ENCODE measurements around the gene KIF1C.

Gene KIF1C

GRCh38 chr17:4997302-4998026, at the start of gene KIF1C, which contains the start of gene INCA1:
Gene KIF1C, plus strand, starts transcription at chr17:4997950. Its CDS starts 2,297 bp downstream, at chr17:5000247.
Gene INCA1, minus strand, starts transcription at chr17:4997522. Its CDS starts 3,085 bp downstream, at chr17:4994437.
- H3K4me3 ChIP-seq (replicated peaks; ENCODE audit: low read depth, low read length): peak within 1 kb of the TSS; percentile 96
- DNase-seq (ENCODE audit: extremely low read depth, insufficient read length): peak; percentile 91
- H3K27me3 ChIP-seq (replicated peaks; ENCODE audit: control insufficient read depth, insufficient read depth, low read length): no peaks in the 10 kb centered on the region
- peak; percentile 1 for TF ChIP-seq CTCF (IDR thresholded peaks at IDR 0.05; ENCODE audit: insufficient read depth, low read length, poor library complexity, severe bottlenecking)
- peaks cover 13% of the 10 kb centered on the region for H3K36me3 ChIP-seq (ENCODE audit: control insufficient read depth, insufficient read depth, low read length)

GRCh38 chr17:4948166-4948930, 49.4 kb upstream of the KIF1C start, which contains the start of gene PFN1:
Gene PFN1, minus strand, starts transcription at chr17:4948530. Its CDS starts 136 bp downstream, at chr17:4948394.
- H3K27me3 ChIP-seq (replicated peaks; ENCODE audit: control insufficient read depth, insufficient read depth, low read length): no peaks in the 10 kb centered on the region
- peak; percentile 91 for DNase-seq (ENCODE audit: extremely low read depth, insufficient read length)
- H3K36me3 ChIP-seq (ENCODE audit: control insufficient read depth, insufficient read depth, low read length): peaks cover 21% of the 10 kb centered on the region
- H3K4me3 ChIP-seq (replicated peaks; ENCODE audit: low read depth, low read length): peak within 1 kb of the TSS; percentile 100
- TF ChIP-seq CTCF (IDR thresholded peaks at IDR 0.05; ENCODE audit: insufficient read depth, low read length, poor library complexity, severe bottlenecking): no peak

GRCh38 chr17:4948931-4949320, 48.8 kb upstream of the KIF1C start:
- no peaks in the 10 kb centered on the region for H3K27me3 ChIP-seq (replicated peaks; ENCODE audit: control insufficient read depth, insufficient read depth, low read length)
- H3K36me3 ChIP-seq (ENCODE audit: control insufficient read depth, insufficient read depth, low read length): peaks cover 21% of the 10 kb centered on the region
- peak overlapping the region; percentile 100 for H3K4me3 ChIP-seq (replicated peaks; ENCODE audit: low read depth, low read length)
- TF ChIP-seq CTCF (IDR thresholded peaks at IDR 0.05; ENCODE audit: insufficient read depth, low read length, poor library complexity, severe bottlenecking): no peak
- peak; percentile 94 for DNase-seq (ENCODE audit: extremely low read depth, insufficient read length)

GRCh38 chr17:4949321-4950074, 48.3 kb upstream of the KIF1C start:
- Histone ChIP-seq H3K36me3 (ENCODE audit: control insufficient read depth, insufficient read depth, low read length) (peaks cover 20% of the 10 kb centered on the region), H3K27me3 (replicated peaks; ENCODE audit: control insufficient read depth, insufficient read depth, low read length) (no peaks in the 10 kb centered on the region), H3K4me3 (replicated peaks; ENCODE audit: low read depth, low read length) (peak overlapping the region; percentile 100)
- no peak for TF ChIP-seq CTCF (IDR thresholded peaks at IDR 0.05; ENCODE audit: insufficient read depth, low read length, poor library complexity, severe bottlenecking)
- DNase-seq (ENCODE audit: extremely low read depth, insufficient read length): peak; percentile 91

- Histone ChIP-seq H3K27me3 (replicated peaks; ENCODE audit: control insufficient read depth, insufficient read depth, low read length) (no peaks in the 10 kb centered on the region), H3K4me3 (replicated peaks; ENCODE audit: low read depth, low read length) (peak overlapping the region; percentile 100), H3K36me3 (ENCODE audit: control insufficient read depth, insufficient read depth, low read length) (peaks cover 16% of the 10 kb centered on the region)
- DNase-seq (ENCODE audit: extremely low read depth, insufficient read length): no peak
- no peak for TF ChIP-seq CTCF (IDR thresholded peaks at IDR 0.05; ENCODE audit: insufficient read depth, low read length, poor library complexity, severe bottlenecking)
These were observed 47.5 kb upstream of the KIF1C start for GRCh38 chr17:4950075-4950745.
